ENCODE data around the gene FGR.

Gene FGR

GRCh38 chr1:27589841-27590426 lies 45.1 kb downstream of the FGR start:
- Histone ChIP-seq H3K4me1 (peaks cover 7 to 91% (median 83%) of the 10 kb centered on the region in 4 donors), H3K4me3 (no peak overlapping the region), H3K27ac (peak overlapping the region; percentile 84 to 97), H3K9me3 (no peaks in the 10 kb centered on the region), H3K36me3 (peaks cover 0 to 9% (median 0%) of the 10 kb centered on the region in 3 donors), H3K27me3 (no peaks in the 10 kb centered on the region)
- intact Hi-C loops (cut with DNase I; ENCODE audit: low total_unique reads) = no loop called here
- TF ChIP-seq CTCF (IDR thresholded peaks at IDR 0.05) = no peak
- peak in 1 of 2 donors; percentile 87 for DNase-seq

- TF ChIP-seq CTCF (IDR thresholded peaks at IDR 0.05) = no peak
- H3K4me1 ChIP-seq = peaks cover 7 to 90% (median 80%) of the 10 kb centered on the region in 4 donors
- peaks cover 0 to 9% (median 0%) of the 10 kb centered on the region in 3 donors for H3K36me3 ChIP-seq
- no peaks in the 10 kb centered on the region for H3K27me3 ChIP-seq
- intact Hi-C loops (cut with DNase I; ENCODE audit: low total_unique reads) = no loop called here
- DNase-seq = no peak
- H3K27ac ChIP-seq = peak overlapping the region; percentile 84 to 97
- no peaks in the 10 kb centered on the region for H3K9me3 ChIP-seq
- H3K4me3 ChIP-seq = no peak overlapping the region
Measured at GRCh38 chr1:27589441-27589840, 45.5 kb downstream of the FGR start.

GRCh38 chr1:27588256-27589232 lies 46.4 kb downstream of the FGR start:
- peaks cover 7 to 89% (median 73%) of the 10 kb centered on the region in 4 donors for H3K4me1 ChIP-seq

GRCh38 chr1:27585684-27586083 lies 49.3 kb downstream of the FGR start:
- Histone ChIP-seq H3K4me3 (no peak overlapping the region), H3K27me3 (no peaks in the 10 kb centered on the region), H3K36me3 (peaks cover 0 to 9% (median 0%) of the 10 kb centered on the region in 3 donors), H3K9me3 (no peaks in the 10 kb centered on the region), H3K27ac (peak overlapping the region; percentile 84 to 97), H3K4me1 (peaks cover 7 to 89% (median 64%) of the 10 kb centered on the region in 4 donors)
- intact Hi-C loops (cut with DNase I; ENCODE audit: low total_unique reads) = no loop called here
- no peak for DNase-seq
- no peak for TF ChIP-seq CTCF (IDR thresholded peaks at IDR 0.05)

More at GRCh38 chr1:27588256-27589232, 46.4 kb downstream of the FGR start:
- Histone ChIP-seq H3K27ac (peak overlapping the region; percentile 84 to 97), H3K9me3 (no peaks in the 10 kb centered on the region), H3K4me3 (no peak overlapping the region), H3K36me3 (peaks cover 0 to 9% (median 0%) of the 10 kb centered on the region in 3 donors), H3K27me3 (no peaks in the 10 kb centered on the region)
- no peak for DNase-seq
- TF ChIP-seq CTCF (IDR thresholded peaks at IDR 0.05) = no peak
- intact Hi-C loops (cut with DNase I; ENCODE audit: low total_unique reads) = no loop called here

GRCh38 chr1:27584453-27584852 lies 50.5 kb downstream of the FGR start:
- DNase-seq = no peak
- Histone ChIP-seq H3K27me3 (no peaks in the 10 kb centered on the region), H3K4me1 (peaks cover 0 to 89% (median 58%) of the 10 kb centered on the region in 4 donors), H3K4me3 (no peak overlapping the region), H3K36me3 (peaks cover 0 to 7% (median 0%) of the 10 kb centered on the region in 3 donors), H3K9me3 (no peaks in the 10 kb centered on the region), H3K27ac (peak overlapping the region; percentile 84 to 97)
- intact Hi-C loops (cut with DNase I; ENCODE audit: low total_unique reads) = no loop called here
- no peak for TF ChIP-seq CTCF (IDR thresholded peaks at IDR 0.05)

Data from tibial artery (tissue), 4 donors.